GM19468 (cell line): Measurements from ENCODE around the gene HYAL1.

Experiments
- ATAC-seq: cut with Tn5 transposase; IDR thresholded peaks from one replicate; pipeline ENCODE4 v1.9.1; 2021; ENCODE audit warnings: mild to moderate bottlenecking, moderate library complexity, moderate number of reproducible peaks; ENCODE audit not compliant: unreplicated experiment; ENCODE audit errors: extremely low read depth

HYAL1 gene

GRCh38 chr3:50303013-50303815 is at the start of gene HYAL1:
HYAL1 (minus strand) TSS chr3:50303574; CDS start chr3:50302956, 618 bp downstream.
- ATAC-seq = no peak

GRCh38 chr3:50352781-50353180 is 49.4 kb upstream of the HYAL1 start:
- ATAC-seq = no peak

- no peak for ATAC-seq
Measured at GRCh38 chr3:50351323-50351697, 47.9 kb upstream of the HYAL1 start.

- peak; percentile 78 for ATAC-seq
Measured at GRCh38 chr3:50350527-50351322, 47.4 kb upstream of the HYAL1 start, which contains the start of the genes CYB561D2 and NPRL2. CYB561D2 (plus strand) TSS chr3:50350862; CDS start chr3:50351434, 572 bp downstream. NPRL2 (minus strand) TSS chr3:50350775; CDS start chr3:50350652, 123 bp downstream.

- peak; percentile 3 for ATAC-seq
Measured at GRCh38 chr3:50350213-50350526, 46.8 kb upstream of the HYAL1 start.

GRCh38 chr3:50347187-50347813 is 43.9 kb upstream of the HYAL1 start:
- no peak for ATAC-seq

- ATAC-seq = no peak
Measured at GRCh38 chr3:50345586-50346234, 42.3 kb upstream of the HYAL1 start, which contains the start of gene ZMYND10. ZMYND10 (minus strand) TSS chr3:50345732; CDS start chr3:50345579, 153 bp downstream.

- no peak for ATAC-seq
Measured at GRCh38 chr3:50345008-50345407, 41.6 kb upstream of the HYAL1 start.

GRCh38 chr3:50342813-50343633 is 39.6 kb upstream of the HYAL1 start:
- ATAC-seq = no peak

- ATAC-seq = no peak
Measured at GRCh38 chr3:50341996-50342650, 38.7 kb upstream of the HYAL1 start.

- no peak for ATAC-seq
Measured at GRCh38 chr3:50341537-50341936, 38.2 kb upstream of the HYAL1 start.

GRCh38 chr3:50340448-50341329 is 37.3 kb upstream of the HYAL1 start, which contains the start of gene RASSF1:
RASSF1 (minus strand) TSS chr3:50340836; CDS start chr3:50340805, 31 bp downstream.
- ATAC-seq = no peak

GRCh38 chr3:50340147-50340447 is 36.7 kb upstream of the HYAL1 start:
- no peak for ATAC-seq

- no peak for ATAC-seq
Measured at GRCh38 chr3:50339485-50340146, 36.2 kb upstream of the HYAL1 start.

GRCh38 chr3:50338965-50339364 is 35.6 kb upstream of the HYAL1 start:
- no peak for ATAC-seq

- ATAC-seq = peak; percentile 64
Measured at GRCh38 chr3:50337175-50337861, 33.9 kb upstream of the HYAL1 start.
